Spleen (tissue), 13 donors: ENCODE data around the gene MCCD1. TPM values are rescaled to one million over a fixed set of nuclear protein-coding genes. Genes with fewer than 3 reads are reported as not detected.

Source experiments
- DNase-seq: peaks from one replicate; pipeline ENCODE4 v3.0.0-alpha.2; 2020
- H3K27ac ChIP-seq, 8 donors: fragments of 200-600 bp; sonication (generic) in 7 of 8; 1 replicate in 4 of 8; 2 replicates in 4 of 8; pipeline versions ENCODE4 v1.5.0 to v1.8.0; 2016 to 2021; ENCODE audit warnings: inconsistent platforms in 4 of 8, mild to moderate bottlenecking in 4 of 8, moderate library complexity in 1 of 8
- H3K27me3 ChIP-seq, 7 donors: fragments of 200-600 bp; sonication (generic) in 6 of 7; replicated peaks in 1 of 7; 1 replicate in 4 of 7; 2 replicates in 3 of 7; pipeline versions ENCODE4 v1.5.0 to v1.8.0; 2016 to 2021; ENCODE audit warnings: inconsistent platforms in 3 of 7, mild to moderate bottlenecking in 1 of 7
- H3K36me3 ChIP-seq, 6 donors: fragments of 200-600 bp; sonication (generic) in 5 of 6; 1 replicate in 4 of 6; 2 replicates in 2 of 6; pipeline versions ENCODE4 v1.5.0 to v1.8.0; 2016 to 2021; ENCODE audit warnings: inconsistent platforms in 2 of 6
- H3K4me1 ChIP-seq, 6 donors: fragments of 200-600 bp; sonication (generic) in 5 of 6; 1 replicate in 3 of 6; 2 replicates in 3 of 6; pipeline versions ENCODE4 v1.5.0 to v1.8.0; 2016 to 2021; ENCODE audit warnings: inconsistent platforms in 3 of 6
- H3K4me3 ChIP-seq, 8 donors: fragments of 200-600 bp; sonication (generic) in 7 of 8; 1 replicate in 4 of 8; 2 replicates in 4 of 8; pipeline versions ENCODE4 v1.5.0 to v1.8.0; 2016 to 2021; ENCODE audit warnings: inconsistent platforms in 4 of 8, mild to moderate bottlenecking in 4 of 8, moderate library complexity in 2 of 8
- H3K9me3 ChIP-seq, 8 donors: fragments of 200-600 bp; sonication (generic) in 7 of 8; 1 replicate in 4 of 8; 2 replicates in 4 of 8; pipeline versions ENCODE4 v1.5.0 to v1.8.0; 2016 to 2021; ENCODE audit warnings: inconsistent platforms in 4 of 8
- POLR2A ChIP-seq, 3 donors: fragments of 450-650 bp; IDR thresholded peaks; one replicate each; pipeline ENCODE4 v1.5.1; 2017; ENCODE audit warnings: antibody characterized with exemption in 3 of 3, mild to moderate bottlenecking in 1 of 3
- POLR2AphosphoS5 ChIP-seq, 3 donors: sonication (generic); formaldehyde crosslinking; IDR thresholded peaks; one replicate each; pipeline ENCODE4 v1.5.1; 2017; ENCODE audit warnings: antibody characterized with exemption in 3 of 3
- WGBS, 5 donors: extraction: QIAGEN DNeasy Blood & Tissue Kit in 3 of 5; methylation state at CpG; one replicate each; pipeline versions ENCODE4 v1.1.5 to v1.1.7; 2013 to 2018; 5-methylcytosine and 5-hydroxymethylcytosine counted together
- intact Hi-C: fragments of 100-400 bp; cut with DNase I; formaldehyde crosslinking; loops from one replicate; pipeline ENCODE4 v1.15.0; 2023; ENCODE audit warnings: low total_unique reads
- long read RNA-seq, 2 donors: transcript quantifications; one replicate each; lab custom pipeline, GENCODE V29; 2026
- polyA plus RNA-seq, 3 donors: library from polyadenylated mRNA; stranded (reverse); fragments of 200-250 nt; gene quantifications; one replicate each; pipeline ENCODE4 v1.2.1, GENCODE V29; 2013
- total RNA-seq, 7 donors: library from RNA; depleted of rRNA in 3 of 7; stranded (reverse); fragments of >200 nt in 3 of 7; fragmentation: NEBNext Ultra II Directional in 4 of 7; extraction: Animal tissue kit (Norgen Biotek cat#: 25700) in 4 of 7; gene quantifications; one replicate each; pipeline versions ENCODE4 v1.1.0 to v1.2.1, GENCODE V29; 2016 to 2021
- TF ChIP-seq, protein P1 (sequence below), 11 experiments: fragments of 200-600 bp in 7 of 11; fragments of 450-650 bp in 4 of 11; sonication (generic) in 4 of 11; IDR thresholded peaks in 8 of 11; conservative IDR thresholded peaks in 3 of 11; 1 replicate in 7 of 11; 2 replicates in 4 of 11; pipeline versions ENCODE4 v1.4.0 to v1.8.0; 2016 to 2021; ENCODE audit warnings: antibody characterized with exemption in 11 of 11, inconsistent platforms in 4 of 11, mild to moderate bottlenecking in 1 of 11
- donor health status: healthy with polysubstance abuse.
- donor health status: DM: no; HTN: no; CAD: no; lungs with moderate emphysema.
- donor health status: DM: no; HTN: no; CAD: no.
- donor health status: Bipolar disorder and iron deficiency.
- donor health status: healthy.
- donor health status: DM: no; HTN: no; CAD: no.
- donor health status: DM: yes; HTN: yes; CAD: no.

Gene MCCD1, protein sequence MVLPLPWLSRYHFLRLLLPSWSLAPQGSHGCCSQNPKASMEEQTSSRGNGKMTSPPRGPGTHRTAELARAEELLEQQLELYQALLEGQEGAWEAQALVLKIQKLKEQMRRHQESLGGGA
- total RNA-seq (not detected), polyA plus RNA-seq (not detected)
- long read RNA-seq, donor 1, result 0 reads
- long read RNA-seq, donor 2, result 0 reads

DNA sequence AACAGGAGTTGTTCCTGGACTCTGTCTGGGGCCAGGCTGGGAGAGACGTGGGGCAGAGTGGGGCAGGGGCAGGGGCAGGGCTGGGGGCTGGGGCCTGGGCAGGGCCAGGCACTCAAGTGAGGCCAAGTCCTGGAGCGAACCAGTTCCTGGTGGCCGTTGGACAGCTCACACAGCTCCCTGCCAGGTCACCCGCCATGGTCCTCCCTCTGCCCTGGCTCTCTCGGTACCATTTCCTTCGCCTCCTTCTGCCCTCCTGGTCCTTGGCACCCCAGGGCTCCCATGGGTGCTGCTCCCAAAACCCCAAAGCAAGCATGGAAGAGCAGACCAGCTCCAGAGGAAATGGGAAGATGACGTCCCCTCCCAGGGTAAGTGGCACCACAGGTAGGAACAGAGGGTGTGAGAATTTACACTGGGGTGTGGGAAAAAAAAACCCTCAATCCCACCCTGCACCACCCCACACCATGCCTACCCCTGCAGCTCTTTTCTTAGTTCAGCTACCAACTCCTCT is at the start of gene MCCD1:
TSS of gene MCCD1 (plus strand) at position 142 of the 508 bp plus-strand sequence. CDS start at position 195, 53 bp downstream.
- intact Hi-C loops, result no loop called here
- H3K36me3 ChIP-seq, result peaks cover 2 to 60% (median 45%) of the 10 kb centered on the region in 6 donors
- no peaks in the 10 kb centered on the region for H3K9me3 ChIP-seq
- TF ChIP-seq POLR2A (IDR thresholded peaks at IDR 0.05) (no peak), POLR2AphosphoS5 (IDR thresholded peaks at IDR 0.05) (peak; percentile 15 to 49 (median 33))
- no peaks in the 10 kb centered on the region for H3K27me3 ChIP-seq
- H3K4me1 ChIP-seq, result peaks cover 0 to 26% (median 18%) of the 10 kb centered on the region in 6 donors
- 64 to 80% (median 76%) methylated on average over 7 of the region's 7 CpGs for WGBS, 5 donors
- no peak within 1 kb of the TSS for H3K4me3 ChIP-seq
- no peak within 1 kb of the TSS for H3K27ac ChIP-seq
- DNase-seq, result no peak

DNA sequence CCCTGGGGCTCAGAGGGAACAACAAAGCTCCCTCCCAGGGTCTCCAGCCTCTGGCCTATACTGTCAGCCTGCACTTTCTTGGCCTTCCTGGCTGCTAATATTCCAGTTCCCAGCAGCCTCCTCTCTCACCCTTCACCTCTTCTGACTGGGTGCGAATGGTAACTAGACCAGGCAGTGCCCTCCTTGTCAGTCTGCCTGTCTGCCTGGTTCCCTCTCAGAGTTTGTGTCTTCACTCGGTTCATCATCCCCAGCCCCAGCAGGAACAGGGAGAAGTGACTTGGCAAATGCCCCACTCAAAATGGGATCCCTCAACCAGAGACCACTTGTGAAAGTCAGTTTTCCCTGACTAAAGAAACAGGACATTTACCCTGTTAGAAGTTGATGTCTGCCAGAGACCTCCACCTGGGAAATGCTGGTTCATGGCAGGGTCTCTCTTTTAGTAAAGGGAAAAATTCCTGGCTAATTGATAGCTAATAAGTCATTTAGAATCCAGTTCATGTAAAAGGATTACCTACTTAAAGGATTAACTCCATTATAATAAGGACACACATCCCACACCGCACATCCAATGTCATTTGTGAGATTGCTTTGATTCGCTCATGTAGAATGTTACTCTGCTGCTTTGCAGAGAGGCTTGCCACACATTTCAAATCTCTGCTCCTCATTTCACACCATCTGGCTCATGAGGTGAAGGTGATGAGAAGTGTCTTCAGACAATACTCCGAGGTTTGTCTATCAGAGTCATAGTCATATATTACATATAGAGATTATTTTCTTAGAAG is 49.4 kb upstream of the MCCD1 start:
- Histone ChIP-seq H3K4me1 (peaks cover 0 to 43% (median 11%) of the 10 kb centered on the region in 6 donors), H3K27ac (no peak overlapping the region), H3K9me3 (no peaks in the 10 kb centered on the region), H3K36me3 (no peaks in the 10 kb centered on the region), H3K4me3 (no peak overlapping the region), H3K27me3 (no peaks in the 10 kb centered on the region)
- TF ChIP-seq POLR2A (IDR thresholded peaks at IDR 0.05) (no peak), POLR2AphosphoS5 (IDR thresholded peaks at IDR 0.05) (peak in 1 of 3 donors; percentile 4)
- TF ChIP-seq, protein P1, sequence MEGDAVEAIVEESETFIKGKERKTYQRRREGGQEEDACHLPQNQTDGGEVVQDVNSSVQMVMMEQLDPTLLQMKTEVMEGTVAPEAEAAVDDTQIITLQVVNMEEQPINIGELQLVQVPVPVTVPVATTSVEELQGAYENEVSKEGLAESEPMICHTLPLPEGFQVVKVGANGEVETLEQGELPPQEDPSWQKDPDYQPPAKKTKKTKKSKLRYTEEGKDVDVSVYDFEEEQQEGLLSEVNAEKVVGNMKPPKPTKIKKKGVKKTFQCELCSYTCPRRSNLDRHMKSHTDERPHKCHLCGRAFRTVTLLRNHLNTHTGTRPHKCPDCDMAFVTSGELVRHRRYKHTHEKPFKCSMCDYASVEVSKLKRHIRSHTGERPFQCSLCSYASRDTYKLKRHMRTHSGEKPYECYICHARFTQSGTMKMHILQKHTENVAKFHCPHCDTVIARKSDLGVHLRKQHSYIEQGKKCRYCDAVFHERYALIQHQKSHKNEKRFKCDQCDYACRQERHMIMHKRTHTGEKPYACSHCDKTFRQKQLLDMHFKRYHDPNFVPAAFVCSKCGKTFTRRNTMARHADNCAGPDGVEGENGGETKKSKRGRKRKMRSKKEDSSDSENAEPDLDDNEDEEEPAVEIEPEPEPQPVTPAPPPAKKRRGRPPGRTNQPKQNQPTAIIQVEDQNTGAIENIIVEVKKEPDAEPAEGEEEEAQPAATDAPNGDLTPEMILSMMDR (IDR thresholded peaks at IDR 0.05 in 8 of 11, conservative IDR thresholded peaks at IDR 0.05 in 3 of 11), result no peak
- intact Hi-C loops, result no loop called here
- WGBS, 5 donors, result 84 to 94% (median 91%) methylated on average over 5 of the region's 5 CpGs
- DNase-seq, result no peak

DNA sequence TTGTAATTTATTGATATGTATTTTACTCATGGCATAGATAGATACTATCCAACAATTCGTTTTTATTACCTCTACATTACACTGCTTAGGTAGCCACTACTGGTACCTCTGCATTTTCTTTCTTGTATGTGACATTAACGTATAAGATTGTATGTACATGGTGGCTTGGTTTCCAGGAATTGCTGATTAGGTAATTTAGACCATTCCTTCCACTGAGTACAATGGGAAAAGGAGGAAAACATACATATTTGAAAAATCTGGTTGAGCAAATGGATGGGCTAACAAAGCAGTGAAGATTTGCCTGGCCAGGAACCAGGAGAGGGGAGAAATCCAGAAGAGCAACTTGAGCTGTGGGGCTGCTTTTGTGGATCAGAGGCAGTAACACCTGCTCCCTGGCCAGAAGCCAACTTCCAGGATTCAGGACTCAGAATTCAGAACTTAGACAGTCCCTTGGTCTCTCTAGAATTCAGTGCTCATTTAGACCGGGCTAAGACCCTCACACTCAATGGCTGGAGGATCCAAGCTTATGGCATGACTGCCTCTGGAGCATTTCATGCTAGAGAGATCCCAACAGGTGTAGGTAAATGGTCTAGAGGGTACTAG is 48.7 kb upstream of the MCCD1 start:
- H3K9me3 ChIP-seq, result no peaks in the 10 kb centered on the region
- TF ChIP-seq, protein P1 (IDR thresholded peaks at IDR 0.05 in 8 of 11, conservative IDR thresholded peaks at IDR 0.05 in 3 of 11), result no peak
- TF ChIP-seq POLR2AphosphoS5 (IDR thresholded peaks at IDR 0.05) (no peak), POLR2A (IDR thresholded peaks at IDR 0.05) (no peak)
- peaks cover 0 to 36% (median 10%) of the 10 kb centered on the region in 6 donors for H3K4me1 ChIP-seq
- H3K36me3 ChIP-seq, result no peaks in the 10 kb centered on the region
- WGBS, 5 donors, result 57 to 94% (median 81%) methylated on average over 3 of the region's 3 CpGs
- intact Hi-C loops, result no loop called here
- H3K27ac ChIP-seq, result no peak overlapping the region
- no peaks in the 10 kb centered on the region for H3K27me3 ChIP-seq
- no peak for DNase-seq
- no peak overlapping the region for H3K4me3 ChIP-seq

DNA sequence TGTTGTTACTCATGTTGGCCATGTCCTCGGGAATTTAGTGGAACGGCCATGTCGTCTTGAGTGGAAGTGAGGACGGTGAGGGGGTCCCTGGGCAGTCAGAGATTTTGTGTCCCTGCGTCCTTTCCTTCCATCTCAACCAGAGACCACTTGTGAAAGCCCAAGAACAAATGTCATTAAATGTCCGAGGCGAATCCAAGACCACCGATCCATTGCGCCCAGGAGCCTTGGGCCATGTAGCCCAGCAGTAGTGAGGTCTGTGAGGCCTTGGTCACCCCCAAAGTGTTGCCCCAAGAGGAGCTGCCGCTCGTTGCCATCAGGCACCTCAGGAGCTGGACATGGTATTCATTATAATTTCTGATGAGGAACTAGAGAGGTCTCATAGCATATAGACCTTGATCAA is 48.2 kb upstream of the MCCD1 start:
- Histone ChIP-seq H3K4me1 (peaks cover 0 to 32% (median 10%) of the 10 kb centered on the region in 6 donors), H3K36me3 (no peaks in the 10 kb centered on the region), H3K27me3 (no peaks in the 10 kb centered on the region), H3K9me3 (no peaks in the 10 kb centered on the region), H3K4me3 (no peak overlapping the region), H3K27ac (no peak overlapping the region)
- no peak for DNase-seq
- TF ChIP-seq POLR2A (IDR thresholded peaks at IDR 0.05) (no peak), POLR2AphosphoS5 (IDR thresholded peaks at IDR 0.05) (no peak)
- TF ChIP-seq, protein P1 (IDR thresholded peaks at IDR 0.05 in 8 of 11, conservative IDR thresholded peaks at IDR 0.05 in 3 of 11), result no peak
- intact Hi-C loops, result no loop called here
- WGBS, 5 donors, result 83 to 91% (median 87%) methylated on average over 11 of the region's 11 CpGs
